Adrenal gland (tissue), 5 donors: ENCODE measurements around the gene UVSSA.

Source experiments
- POLR2A ChIP-seq, 2 donors: fragments of 450-650 bp; IDR thresholded peaks; one replicate each; pipeline ENCODE4 v1.6.1; 2017; ENCODE audit warnings: antibody characterized with exemption in 2 of 2, mild to moderate bottlenecking in 2 of 2, moderate library complexity in 1 of 2
- TF ChIP-seq, protein P1 (sequence below), 6 experiments: fragments of 450-650 bp in 4 of 6; fragments of 200-600 bp in 2 of 6; sonication (generic) in 1 of 6; IDR thresholded peaks; 1 replicate in 5 of 6; 2 replicates in 1 of 6; pipeline versions ENCODE4 v1.5.1 to v1.8.0; 2016 to 2021; ENCODE audit warnings: antibody characterized with exemption in 6 of 6, mild to moderate bottlenecking in 2 of 6, moderate library complexity in 1 of 6
- donor health status: DM: no; HTN: no; CAD: no.

DNA sequence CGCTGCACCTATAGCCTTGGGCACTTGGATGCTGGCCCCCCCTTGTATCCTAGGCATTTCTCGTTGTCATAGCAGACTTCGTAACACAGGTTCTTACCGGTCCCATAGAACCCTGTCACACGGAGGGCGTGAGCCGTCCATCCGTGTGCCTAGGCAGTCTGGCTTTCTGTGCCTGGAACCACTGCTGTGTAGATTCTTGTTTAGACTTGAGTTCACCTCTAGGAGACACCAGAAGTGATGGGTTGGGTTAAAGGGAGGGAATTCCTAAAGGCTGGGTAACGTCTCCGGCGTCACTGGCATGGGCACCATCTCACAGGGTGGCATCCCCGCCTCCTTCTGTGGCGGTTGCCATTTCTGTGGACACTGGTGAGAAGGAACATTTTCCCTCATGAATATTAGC lies 72.7 kb downstream of the UVSSA start:
- no peak for TF ChIP-seq POLR2A (IDR thresholded peaks at IDR 0.05)
- TF ChIP-seq, protein P1, sequence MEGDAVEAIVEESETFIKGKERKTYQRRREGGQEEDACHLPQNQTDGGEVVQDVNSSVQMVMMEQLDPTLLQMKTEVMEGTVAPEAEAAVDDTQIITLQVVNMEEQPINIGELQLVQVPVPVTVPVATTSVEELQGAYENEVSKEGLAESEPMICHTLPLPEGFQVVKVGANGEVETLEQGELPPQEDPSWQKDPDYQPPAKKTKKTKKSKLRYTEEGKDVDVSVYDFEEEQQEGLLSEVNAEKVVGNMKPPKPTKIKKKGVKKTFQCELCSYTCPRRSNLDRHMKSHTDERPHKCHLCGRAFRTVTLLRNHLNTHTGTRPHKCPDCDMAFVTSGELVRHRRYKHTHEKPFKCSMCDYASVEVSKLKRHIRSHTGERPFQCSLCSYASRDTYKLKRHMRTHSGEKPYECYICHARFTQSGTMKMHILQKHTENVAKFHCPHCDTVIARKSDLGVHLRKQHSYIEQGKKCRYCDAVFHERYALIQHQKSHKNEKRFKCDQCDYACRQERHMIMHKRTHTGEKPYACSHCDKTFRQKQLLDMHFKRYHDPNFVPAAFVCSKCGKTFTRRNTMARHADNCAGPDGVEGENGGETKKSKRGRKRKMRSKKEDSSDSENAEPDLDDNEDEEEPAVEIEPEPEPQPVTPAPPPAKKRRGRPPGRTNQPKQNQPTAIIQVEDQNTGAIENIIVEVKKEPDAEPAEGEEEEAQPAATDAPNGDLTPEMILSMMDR (IDR thresholded peaks at IDR 0.05) = no peak
